Hypothalamus (tissue), 51 donors: ENCODE results near the gene PPP1R9A.

Source experiments
- DNase-seq, 51 donors: peaks; one replicate each; lab custom pipeline; 2025; lab: John Stamatoyannopoulos, UW

PPP1R9A gene

DNA sequence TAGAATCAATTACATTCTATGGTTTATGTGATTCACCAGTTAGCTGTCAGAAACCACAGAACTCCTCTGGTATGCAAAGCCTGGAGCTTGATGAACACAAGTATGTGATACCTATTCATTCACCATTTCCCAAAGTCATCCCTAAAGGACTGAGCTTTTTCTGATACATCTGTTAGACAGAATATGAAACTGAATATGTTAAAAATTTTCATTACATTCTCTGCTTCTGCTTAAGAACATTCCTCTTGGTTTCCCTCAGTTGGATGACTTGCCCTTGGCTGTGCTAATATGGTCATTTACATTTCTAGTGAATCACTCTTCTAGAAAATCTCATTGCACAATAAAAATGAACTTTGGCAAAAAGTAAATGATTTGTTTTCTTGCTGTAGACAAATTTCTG is 427.7 kb downstream of the PPP1R9A start:
- DNase-seq, result no peak

- DNase-seq, result no peak
Observed at GRCh38 chr7:95338832-95339231, 431.4 kb downstream of the PPP1R9A start.

DNA sequence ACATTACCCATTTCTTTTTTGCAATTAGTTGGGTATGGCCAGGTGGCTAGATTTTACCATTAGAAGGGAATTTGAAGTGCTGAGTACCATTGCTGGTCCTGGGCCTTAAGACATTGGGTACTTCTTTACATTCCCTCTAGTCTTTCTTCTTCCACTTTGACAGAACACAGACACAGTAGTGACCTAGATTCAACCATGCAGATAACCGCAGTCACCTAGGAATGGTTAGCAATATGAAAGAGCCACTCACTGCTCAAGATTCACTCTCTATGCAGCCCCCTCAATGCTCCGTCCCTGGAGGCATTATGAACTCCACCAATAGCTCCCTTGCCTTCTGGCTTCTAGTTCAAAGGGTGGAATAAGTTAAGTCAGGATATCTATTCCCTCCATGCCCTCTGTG is 433.1 kb downstream of the PPP1R9A start:
- DNase-seq, result no peak

DNA sequence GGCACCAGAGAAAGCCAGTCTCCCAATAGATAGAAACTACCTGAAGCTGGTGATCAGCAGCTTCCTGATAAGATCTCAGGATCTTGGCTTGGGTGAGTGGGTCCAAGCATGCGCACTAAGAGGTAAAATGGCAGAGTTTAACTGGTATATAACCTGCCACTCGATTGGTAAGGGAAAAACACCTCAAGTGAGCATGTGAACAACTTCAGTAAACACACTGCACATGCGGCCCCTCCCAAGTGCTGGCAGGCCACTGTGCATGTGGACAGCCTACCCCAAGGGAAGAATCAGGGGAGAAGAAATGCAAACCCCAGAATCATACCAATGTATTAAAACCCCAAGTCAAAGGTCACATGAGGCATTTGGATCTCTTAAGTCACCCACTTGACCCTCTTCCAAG is 434.6 kb downstream of the PPP1R9A start:
- no peak for DNase-seq

GRCh38 chr7:95342642-95343307 is 435.4 kb downstream of the PPP1R9A start:
- DNase-seq, result no peak
